ENCODE data around the gene SNX13.

- TF ChIP-seq POLR2A (IDR thresholded peaks at IDR 0.05) (no peak), CTCF (IDR thresholded peaks at IDR 0.05) (no peak)
Measured at GRCh38 chr7:17948526-17949238, 8.4 kb upstream of the SNX13 start.
